Inferior parietal cortex (tissue), 1 donor: ENCODE measurements around the gene SLC7A4.

Experiments used
- DNase-seq: peaks from one replicate; pipeline ENCODE4 v3.0.0-alpha.2; 2016; ENCODE audit errors: extremely low spot score

SLC7A4 gene

GRCh38 chr22:20983081-20983771 lies 49.1 kb downstream of the SLC7A4 start:
- DNase-seq, result no peak

GRCh38 chr22:20982563-20982882 lies 49.8 kb downstream of the SLC7A4 start:
- no peak for DNase-seq

GRCh38 chr22:20981787-20982562 lies 50.4 kb downstream of the SLC7A4 start, which contains the start of gene LZTR1:
Gene LZTR1 (plus strand): TSS chr22:20982297. CDS start chr22:20982372, 75 bp downstream.
- peak; percentile 92 for DNase-seq

GRCh38 chr22:20980938-20981722 lies 51.2 kb downstream of the SLC7A4 start:
- DNase-seq, result no peak

GRCh38 chr22:20980523-20980922 lies 51.8 kb downstream of the SLC7A4 start:
- no peak for DNase-seq

GRCh38 chr22:20979940-20980453 lies 52.4 kb downstream of the SLC7A4 start:
- no peak for DNase-seq

- no peak for DNase-seq
Observed at GRCh38 chr22:20979243-20979809, 53.0 kb downstream of the SLC7A4 start.
